Liver (tissue), 3 donors: ENCODE measurements around the gene HSD17B4.

ENCODE experiments used
- CTCF ChIP-seq: fragments of 150-350 bp; IDR thresholded peaks from 2 replicates; pipeline ENCODE4 v1.5.1; 2017; ENCODE audit warnings: improper control_type of control experiment, low read depth, low read length; ENCODE audit not compliant: missing input control
- EGR1 ChIP-seq, 2 donors: IDR thresholded peaks; 2 replicates each; pipeline ENCODE4 v1.6.1; 2016 to 2018; ENCODE audit warnings: antibody characterized with exemption in 2 of 2, low read depth in 2 of 2
- MAX ChIP-seq: IDR thresholded peaks from 2 replicates; pipeline ENCODE4 v1.6.1; 2016; ENCODE audit warnings: antibody characterized with exemption
- RAD21 ChIP-seq, 2 donors: IDR thresholded peaks; 2 replicates each; pipeline ENCODE4 v1.6.1; 2016; ENCODE audit warnings: antibody characterized with exemption in 2 of 2, mild to moderate bottlenecking in 2 of 2
- REST ChIP-seq: IDR thresholded peaks from 2 replicates; pipeline ENCODE4 v1.6.1; 2016; ENCODE audit warnings: antibody characterized with exemption, mild to moderate bottlenecking
- ZBTB33 ChIP-seq: IDR thresholded peaks from 2 replicates; pipeline ENCODE4 v1.6.1; 2016; ENCODE audit warnings: antibody characterized with exemption
- donor health status: healthy.
- donor health status: healthy.

- TF ChIP-seq RAD21 (IDR thresholded peaks at IDR 0.05) (no peak), CTCF (no peak), REST (no peak), ZBTB33 (no peak), MAX (no peak), EGR1 (IDR thresholded peaks at IDR 0.05; ENCODE audit: low read depth in 2 of 2) (no peak)
These were observed 281 bp upstream of the HSD17B4 start for GRCh38 chr5:119452060-119452372.
